GM19351 (cell line): Measurements from ENCODE around the gene UBTF.
"Not testable (repeated sequence)": the region's sequence is repeated elsewhere in the genome, so short reads cannot be mapped to it uniquely, and the experiment has no call there.

Experiments used
- ATAC-seq: cut with Tn5 transposase; IDR thresholded peaks from one replicate; pipeline ENCODE4 v1.9.1; 2021; ENCODE audit warnings: mild to moderate bottlenecking, moderate library complexity; ENCODE audit not compliant: unreplicated experiment

Gene UBTF

DNA sequence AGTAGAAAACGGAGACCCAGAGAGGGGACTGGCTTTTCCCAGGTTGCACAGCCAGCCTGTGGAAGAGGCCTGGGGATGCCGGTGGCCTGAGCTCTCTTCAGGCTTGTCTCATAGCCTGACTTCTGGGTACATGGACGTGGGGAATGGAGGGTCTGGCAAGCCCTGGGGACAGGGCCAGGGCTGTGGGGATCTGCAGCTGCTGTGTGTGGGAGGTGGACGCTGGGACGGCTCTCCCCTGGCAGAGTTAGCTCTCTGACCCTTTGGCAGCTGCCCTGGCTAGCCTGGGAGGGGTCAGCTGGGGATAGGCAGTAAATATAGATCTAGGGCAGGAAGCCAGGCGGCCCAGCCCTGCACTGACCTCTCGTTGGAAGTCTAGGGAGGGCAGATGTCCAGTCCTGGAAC, 28.0 kb upstream of the UBTF start:
- ATAC-seq, result no peak

DNA sequence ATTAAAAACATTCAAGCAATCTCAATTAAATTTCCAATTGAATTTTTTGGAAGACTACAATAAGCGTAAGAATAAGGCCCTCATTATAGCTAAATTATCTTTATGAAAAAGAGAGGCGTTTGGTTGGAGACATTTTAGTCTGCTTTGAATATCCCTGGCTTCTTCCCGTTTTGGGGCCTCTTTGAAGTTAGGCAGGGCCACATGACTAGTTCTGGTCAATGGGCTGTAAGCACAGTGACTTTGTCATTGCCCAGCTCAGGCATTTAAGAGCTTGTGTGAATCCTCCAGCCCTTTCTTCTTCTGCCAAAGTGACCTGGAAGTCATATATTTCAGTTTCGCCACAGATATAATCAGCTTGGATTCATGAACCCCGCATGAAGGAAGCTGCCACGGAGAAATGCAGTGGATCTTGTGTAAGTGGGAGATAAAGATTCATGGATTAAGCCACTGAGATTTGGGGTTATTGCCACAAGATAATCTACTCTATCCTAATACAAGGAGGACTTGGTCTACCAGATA, 21.7 kb upstream of the UBTF start:
- ATAC-seq, result no peak

DNA sequence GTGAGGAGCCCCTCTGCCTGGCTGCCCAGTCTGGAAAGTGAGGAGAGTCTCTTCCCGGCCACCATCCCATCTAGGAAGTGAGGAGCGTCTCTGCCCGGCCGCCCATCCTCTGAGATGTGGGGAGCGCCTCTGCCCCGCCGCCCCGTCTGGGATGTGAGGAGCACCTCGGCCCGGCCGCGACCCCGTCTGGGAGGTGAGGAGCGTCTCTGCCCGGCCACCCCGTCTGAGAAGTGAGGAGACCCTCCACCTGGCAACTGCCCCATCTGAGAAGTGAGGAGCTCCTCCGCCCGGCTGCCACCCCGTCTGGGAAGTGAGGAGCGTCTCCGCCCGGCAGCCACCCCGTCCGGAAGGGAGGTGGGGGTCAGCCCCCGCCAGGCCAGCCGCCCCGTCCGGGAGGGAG, 18.4 kb upstream of the UBTF start:
- ATAC-seq, result not testable (repeated sequence)

DNA sequence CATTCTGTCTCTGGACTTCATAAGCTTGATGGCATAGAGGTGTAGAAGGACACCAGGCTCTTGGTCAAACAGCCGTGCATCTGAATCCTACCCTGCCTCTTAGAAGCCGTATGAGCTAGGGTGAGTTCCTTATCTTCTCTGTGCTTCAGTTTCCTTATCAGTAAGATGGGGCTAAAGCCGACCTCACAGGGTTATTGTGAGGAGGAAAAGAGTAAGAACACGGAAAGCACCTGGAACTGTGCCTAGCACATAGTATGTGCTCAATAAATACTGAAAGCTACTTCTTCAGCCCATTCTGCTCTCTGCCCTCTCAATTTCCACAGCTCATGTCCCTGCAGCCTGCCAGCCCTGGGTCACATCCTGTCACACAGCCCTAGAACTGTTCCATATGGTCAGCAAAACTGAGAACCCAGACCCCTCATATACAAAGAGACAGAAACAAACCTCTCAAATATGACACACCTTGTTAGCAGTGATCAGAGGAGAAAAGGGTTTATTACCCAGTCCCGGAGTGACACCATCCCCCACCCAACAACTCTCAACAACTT, 17.0 kb upstream of the UBTF start:
- ATAC-seq, result no peak

DNA sequence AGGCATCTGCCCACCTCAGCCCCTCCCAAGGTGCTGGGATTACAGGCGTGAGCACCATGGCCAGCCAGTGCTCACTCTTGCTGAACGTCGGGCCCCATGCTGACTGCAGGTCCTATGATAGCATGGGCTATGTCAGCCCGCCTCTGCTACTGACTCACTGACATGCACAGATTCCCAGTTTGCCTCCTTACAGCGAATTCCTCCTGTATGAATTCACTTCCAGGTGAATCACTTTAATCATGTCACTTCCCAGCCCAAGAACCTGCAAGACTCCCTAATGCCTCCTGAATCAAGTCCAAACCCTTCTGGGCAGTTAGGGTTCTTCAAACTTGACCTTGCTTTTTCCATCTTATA, 16.1 kb upstream of the UBTF start:
- no peak for ATAC-seq

DNA sequence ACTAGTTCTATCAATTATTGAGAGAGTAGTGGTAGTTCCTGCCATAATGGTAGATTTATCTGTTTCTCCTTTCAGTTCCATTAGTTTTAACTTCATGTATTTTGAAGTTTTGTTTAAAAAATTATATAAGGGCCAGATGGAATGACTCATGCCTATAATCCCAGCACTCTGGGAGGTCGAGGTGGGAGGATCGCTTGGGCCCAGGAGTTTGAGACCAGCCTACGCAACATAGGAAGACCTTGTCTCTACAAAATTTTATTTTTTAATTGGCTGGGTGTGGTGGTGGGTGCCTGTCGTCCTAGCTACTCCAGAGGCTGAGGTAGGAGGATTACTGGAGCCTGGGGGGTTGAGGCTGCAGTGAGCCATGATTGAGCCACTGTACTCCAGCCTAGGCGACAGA, 14.1 kb upstream of the UBTF start:
- no peak for ATAC-seq

DNA sequence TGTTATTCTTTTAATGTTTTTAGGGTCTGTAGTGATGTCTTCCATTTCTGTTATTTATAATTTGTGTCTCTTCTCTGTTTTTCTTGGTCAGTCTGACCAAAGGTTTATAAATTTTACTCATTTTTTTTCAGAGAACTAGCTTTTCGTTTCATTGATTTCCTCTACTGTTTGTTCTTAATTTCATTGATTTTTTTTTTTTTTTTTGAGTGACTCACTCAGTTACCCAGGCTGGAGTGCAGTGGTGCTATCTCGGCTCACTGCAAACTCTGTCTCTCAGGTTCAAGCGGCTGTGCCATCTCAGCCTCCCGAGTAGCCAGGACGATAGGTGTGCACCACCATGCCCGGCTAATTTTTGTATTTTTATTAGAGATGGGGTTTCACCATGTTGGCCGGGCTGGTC, 12.6 kb upstream of the UBTF start:
- no peak for ATAC-seq

DNA sequence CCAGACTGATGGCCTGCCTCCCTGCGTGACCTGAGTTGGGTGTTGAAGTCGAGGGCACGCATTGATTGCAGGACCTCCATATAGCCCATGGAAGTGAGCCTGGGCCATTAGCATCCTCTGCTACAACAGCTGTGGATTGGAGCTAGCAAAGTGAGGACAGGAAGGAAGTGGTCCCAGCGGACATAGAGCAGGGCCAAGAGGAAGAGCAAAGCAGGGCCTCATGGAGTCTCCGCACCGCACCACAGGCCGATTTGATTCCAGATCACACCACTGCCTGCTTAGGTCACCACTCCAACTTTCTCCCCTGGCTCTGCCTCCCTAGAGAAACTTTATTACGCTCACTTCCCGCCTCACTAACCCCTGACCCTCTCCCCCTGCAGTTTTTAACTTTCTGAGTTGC, 10.7 kb upstream of the UBTF start:
- ATAC-seq, result no peak

DNA sequence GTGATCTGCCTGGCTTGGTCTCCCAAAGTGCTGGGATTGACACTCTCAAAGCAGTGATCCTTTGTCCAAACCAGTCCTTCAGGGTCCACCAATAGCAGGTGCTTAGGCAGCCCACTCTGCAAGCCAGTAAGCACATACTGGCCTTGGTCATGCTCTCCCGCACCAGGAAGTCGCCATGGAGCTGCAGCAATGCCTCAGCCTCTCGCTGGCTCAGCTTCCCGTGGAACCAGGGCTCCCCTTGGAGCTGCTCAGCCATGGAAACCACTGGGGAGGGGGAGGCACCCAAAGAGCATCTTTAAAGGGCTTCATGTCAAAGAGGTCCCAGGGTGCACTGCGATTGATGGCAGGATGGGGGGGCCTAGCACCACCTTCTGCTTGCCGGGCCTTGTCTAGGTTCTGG, 9.6 kb upstream of the UBTF start:
- no peak for ATAC-seq

DNA sequence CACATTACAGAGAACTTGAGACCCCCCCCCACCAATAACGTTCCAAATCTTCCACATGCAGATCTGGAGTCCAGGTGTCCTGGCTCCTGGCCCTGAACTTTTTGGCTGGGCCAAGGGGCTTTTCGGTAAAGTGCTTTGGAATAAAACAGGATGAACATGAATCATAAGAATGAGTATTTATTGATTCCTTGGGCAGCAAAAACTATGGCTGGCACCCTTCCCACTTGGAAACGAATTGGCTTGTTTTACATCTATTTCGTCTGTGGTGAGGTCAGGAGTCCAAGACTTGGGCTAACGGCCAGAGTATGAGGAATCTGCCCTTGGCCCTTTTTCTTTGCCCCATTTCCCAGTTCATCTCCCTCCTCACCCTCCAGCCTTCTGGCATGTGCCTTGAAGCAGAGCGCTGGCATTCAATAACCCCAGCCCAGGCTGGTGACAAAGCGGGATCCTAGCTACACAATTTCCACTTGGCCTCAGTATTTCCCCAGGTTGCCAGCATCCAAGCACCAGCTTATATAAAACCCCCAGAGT, 4.1 kb upstream of the UBTF start:
- no peak for ATAC-seq

DNA sequence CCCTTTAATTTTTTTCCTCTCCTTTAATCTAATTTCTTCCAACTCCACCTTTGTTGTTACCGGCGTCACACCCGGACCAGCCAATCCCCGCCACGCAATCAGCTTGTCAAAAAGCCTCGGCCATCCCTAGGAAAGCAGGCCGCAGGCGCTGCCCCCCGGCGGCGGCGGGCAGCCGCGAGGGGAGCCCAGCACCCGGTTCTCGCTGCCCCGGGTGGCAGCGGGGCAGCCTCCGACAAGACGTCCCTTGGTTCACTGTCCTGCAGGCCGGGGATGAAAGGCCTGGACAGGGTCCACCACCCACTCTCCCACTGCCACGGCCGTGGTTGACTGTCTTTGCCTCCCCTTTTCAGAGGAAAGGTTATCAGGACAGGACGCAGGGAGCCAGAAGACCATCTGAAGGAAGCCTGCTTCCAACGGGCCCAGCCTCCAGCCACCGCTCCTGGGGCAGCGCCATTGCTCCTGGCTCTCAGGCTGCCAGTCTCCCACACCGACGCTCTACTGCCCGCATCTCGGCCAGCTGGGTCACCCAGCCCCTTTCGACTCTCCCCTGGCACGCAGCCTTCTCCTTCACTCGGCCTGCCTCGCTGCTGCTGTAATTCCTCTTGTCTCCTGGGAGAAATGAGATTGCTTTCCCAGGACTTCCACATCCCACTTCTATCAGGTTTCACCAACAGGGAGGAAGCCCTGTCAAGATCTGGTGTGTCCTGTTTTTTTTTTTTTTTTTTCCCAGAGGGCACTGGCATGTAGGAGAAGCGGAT, 2.8 kb upstream of the UBTF start:
- ATAC-seq, result no peak

DNA sequence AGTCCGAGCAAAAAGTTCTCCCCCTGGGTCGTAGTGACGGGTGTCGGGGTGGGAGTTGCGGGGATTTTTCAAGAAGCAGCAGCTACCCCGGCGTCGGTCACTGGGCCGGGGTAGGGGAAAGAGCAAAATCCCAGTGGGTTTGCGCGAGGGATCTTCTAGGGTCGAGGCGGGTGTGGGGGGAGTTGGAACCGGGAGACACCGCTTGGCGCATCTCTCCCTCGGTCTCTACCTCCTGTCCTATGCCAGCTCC, 2.3 kb upstream of the UBTF start:
- ATAC-seq, result no peak

DNA sequence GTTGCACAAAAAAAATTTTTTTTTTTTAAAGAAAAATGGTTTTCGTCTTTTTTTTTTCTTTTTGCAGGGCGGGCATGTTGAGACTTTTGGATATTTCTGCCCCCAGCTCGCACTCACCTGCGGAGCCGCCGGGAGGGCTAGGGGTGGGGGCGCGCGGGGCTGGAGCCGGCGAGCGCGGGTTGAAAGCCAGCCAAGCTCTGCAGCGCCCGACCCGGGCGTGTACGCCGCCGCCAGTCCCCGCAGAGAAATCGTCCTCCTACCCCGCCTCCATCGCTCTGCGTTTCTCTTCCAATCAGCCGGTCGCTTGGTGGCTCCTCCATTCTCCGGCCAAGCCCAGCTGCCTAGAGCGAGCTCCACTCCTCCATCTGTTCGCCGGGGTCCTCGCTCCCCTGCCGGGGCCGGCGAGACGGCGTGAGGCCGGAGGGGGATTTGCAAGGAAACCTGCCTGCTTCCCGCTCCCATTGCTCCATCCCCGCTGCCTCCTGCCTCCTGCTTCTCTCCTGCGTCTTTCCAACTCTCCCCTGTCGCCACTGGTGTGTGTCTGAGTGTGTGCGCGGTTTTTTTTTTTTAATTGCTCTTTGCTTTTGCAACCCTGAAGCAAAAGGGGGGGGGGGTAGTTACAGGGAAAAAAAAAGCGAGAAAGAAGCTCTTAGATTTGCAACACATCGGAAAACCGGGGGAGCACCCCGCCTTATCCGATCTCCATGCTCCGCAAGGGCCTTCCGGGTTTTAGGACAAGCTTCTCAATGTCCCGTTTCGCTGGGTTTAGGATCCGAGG, 1.8 kb upstream of the UBTF start:
- no peak for ATAC-seq

DNA sequence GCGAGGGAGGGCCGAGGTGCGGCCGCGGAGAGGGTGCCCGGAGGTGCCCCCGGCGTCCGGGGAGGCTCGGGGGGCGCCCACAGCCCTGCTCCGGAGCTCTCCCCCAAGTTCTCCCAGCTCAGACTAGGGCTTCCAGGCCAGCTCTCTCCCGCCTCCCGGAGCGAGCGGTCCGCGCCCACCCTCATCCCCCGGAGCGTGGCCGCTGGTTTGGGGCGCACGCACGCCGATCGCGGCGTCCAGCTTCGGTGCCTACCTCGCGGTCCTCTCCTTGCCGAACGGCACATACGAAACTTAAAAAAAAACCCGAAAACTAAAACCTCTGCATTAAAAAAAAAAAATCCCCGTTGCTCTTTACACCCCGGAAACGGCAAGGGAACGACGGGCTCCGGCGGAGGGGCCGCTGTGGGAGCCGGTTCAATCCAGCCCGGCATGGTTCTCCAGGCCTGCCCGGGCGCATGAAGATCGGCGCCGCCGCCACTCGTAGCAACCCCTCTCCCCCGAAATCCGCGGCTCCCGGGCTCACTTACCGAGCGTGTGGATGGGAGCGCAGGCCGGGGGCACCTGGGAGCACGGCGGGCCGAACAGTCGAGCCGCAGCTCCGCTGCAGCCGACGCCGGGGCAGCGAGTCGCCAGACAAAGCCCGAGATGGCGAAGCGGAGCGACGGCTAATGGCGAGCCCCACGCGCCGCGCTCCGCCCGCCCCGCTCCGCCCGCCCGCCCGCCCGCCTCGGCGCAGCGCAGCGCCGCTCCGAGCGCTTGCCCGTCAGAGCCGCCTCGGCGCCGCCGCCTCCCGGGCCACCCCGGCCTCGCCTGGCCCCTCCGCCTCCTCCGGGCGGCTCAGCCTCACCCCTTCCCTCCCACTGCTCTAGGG, 973 bp upstream of the UBTF start:
- no peak for ATAC-seq

DNA sequence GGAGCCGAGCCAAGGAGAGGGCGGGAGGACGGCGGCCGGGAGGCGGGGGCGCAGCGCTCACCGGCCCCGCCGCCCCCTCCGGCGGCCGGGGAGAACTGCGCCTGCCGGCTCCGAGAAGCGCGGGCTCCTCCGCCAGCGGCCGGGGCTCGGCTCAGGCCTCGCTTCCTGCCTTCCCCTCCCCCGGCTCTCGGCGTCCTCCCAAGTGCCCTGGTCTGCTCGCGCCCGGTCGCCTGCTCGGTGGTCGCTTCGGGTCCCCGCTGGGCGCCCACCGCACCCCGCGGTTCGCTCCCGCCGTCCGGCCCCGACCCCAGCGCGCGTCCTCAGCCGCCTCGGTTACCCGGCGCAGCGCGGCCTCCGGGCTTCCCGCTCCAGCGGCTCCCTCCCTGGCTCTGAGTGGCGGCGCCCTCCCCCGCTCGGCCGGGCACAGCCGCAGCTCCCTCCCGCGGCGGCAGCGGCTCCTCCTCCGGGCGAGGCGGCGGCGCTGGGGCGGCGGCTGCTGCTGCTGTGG, 313 bp downstream of the UBTF start:
- peak; percentile 41 for ATAC-seq

DNA sequence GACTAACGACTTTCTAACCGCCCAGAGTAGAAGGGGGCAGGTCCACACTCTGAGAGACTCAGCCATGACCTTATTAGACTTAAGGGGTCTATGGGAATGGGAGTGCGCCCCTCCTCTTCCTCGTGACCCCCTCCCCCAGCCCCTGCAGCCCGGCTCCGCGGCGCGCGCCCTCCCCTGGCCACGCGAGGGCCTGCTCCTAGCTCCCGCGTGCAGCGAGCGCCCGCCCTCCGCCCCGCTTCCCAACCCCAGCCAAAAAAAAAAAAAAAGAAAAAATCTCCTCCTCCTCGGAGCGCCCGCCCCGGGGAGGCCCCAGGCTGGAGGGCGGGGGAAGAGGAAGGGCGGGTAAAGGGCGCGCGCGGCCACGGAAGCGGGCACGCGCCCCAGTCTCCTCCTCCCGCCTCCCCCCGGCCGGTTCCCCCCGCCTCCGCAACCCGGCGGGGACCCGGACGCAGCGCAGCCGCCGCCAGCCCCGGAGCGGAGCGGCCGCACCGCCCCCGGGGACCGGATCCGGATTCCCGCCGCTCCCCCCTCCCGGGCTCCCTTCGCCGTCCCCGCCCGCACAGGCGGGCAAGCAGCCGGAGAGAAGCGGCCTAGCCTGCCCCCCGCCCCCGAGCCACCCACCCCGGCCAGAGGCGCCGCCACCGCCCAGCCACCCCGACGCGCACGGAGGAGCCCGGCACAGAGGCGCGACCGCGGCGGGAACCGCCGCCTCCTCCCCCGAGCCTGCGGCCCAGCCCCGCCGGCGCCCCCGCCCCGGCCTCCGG, 949 bp downstream of the UBTF start:
- peak; percentile 23 for ATAC-seq

DNA sequence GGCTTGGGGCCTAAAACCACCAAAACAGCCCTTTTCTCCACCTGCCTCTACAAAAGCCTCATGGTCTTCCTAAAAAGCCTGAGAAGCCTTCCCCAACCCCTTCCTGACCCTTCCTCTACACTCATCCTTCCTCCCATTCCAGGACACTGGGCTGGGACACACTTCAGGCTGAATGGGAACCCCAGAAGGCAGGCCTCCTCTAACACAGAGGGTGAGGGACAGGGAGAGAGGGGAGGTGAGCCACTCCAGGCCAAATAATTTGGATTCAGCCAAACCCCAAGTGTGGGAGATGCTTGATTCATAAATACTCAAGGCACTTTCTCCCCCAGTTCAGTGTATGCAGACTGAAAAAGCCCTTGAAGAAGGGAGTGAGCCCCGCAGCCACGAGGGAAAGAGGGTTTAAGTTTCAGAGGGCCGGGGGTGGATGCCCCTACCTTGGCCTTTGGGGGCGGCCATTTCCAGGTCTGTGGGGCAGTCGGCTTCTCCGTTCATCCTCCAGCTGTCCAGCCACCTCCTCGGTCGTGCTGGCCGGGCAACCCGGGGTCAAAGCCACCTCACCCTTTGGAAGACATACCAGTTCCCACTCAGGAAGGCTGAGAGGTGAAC, 1.6 kb downstream of the UBTF start:
- ATAC-seq, result no peak

DNA sequence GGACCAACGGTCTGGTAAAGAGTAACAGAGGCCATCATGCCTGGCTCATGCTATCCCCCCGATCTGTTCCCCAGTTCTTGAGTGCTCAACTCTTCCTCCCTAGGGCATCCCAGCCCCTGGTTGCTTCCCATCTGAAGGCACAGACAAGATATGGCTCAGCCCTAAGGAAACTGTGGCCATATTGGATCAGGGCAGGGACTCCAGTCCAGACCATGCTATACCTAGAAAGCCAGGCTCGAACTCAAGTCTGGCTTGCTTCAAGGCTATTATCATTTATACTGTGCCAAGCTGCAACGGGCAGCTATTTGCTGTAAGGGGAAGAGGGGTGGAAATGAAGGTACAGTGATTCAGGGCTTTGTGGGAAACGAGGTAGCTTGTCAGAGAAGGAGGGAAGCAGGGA, 2.8 kb downstream of the UBTF start:
- no peak for ATAC-seq

DNA sequence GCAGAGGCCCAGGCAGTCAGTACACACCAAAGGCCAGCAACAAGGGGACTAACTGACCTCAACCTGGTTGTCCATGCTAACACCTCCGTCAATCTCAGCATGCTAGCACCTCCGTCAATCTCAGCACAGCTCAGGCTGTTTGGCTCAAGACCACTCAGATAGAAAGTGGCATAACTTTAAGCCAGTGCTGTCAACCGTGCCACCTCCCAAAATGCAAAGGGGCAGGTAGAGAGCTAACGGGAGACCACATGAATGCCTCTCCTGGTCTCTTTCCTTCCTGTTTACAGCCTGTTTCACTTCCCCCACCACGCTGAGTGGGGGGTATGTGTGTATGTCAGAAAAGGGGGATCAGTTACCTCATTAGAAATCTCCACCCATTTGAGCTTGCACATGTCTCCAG, 3.3 kb downstream of the UBTF start:
- ATAC-seq, result no peak

DNA sequence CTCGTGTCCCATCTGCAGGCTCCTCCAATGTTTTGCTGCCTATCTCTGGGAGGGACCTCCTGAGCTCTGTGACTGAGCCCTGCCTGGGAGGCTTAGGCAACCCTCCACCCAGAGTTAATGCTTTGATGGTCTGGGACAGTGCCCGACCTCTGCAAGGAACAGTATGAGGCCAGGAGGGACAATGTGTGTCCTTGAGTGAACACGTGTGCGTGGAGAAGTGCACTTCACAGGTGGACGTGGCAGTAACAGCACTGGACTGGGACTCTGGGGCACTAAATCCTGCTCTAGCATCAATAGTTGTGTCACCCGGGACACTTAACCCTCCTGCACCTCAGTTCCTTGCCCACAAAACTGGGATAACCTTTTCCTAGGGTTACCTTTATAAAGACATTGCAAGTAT, 4.6 kb downstream of the UBTF start:
- ATAC-seq, result no peak
